Stimulated activated CD4-positive, alpha-beta T cell treated with anti-CD3 and anti-CD28 coated beads, Interleukin-2, amount 100 ng/mL, for 24 hours (primary cell): ENCODE data around the gene NTN1.
"Not testable (repeated sequence)": the region's sequence is repeated elsewhere in the genome, so short reads cannot be mapped to it uniquely, and the experiment has no call there.

Experiments used
- DNase-seq, 2 donors: peaks; one replicate each; pipeline ENCODE4 v3.0.0-alpha.2; 2020

Gene NTN1

DNA sequence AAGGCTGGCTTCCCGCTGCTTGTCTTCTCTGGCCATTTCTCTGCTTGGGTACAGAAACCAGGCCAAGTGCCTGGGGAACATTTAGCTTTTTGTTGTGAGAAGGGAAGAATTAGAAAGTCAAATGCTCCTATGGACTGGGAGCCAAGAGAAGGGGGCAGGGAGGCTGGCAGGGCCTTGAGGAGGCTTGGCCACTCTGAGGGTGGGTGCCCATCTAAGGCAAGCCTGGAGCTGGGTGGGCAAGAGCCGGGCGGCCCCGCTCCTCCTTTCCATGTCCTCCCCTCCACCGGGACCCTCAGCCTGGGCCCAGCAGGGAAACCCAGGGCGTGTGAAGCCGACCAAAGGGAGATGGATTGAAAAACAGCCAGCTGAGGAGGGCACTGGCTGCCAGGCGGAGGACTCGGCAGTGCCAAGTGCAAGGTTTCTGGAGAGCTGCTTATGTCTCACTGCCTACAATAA lies 69.4 kb downstream of the NTN1 start:
- DNase-seq = no peak

- DNase-seq = no peak
These were observed 72.9 kb downstream of the NTN1 start for GRCh38 chr17:9094193-9094592.

GRCh38 chr17:9095390-9095789 lies 74.1 kb downstream of the NTN1 start:
- DNase-seq = no peak

DNA sequence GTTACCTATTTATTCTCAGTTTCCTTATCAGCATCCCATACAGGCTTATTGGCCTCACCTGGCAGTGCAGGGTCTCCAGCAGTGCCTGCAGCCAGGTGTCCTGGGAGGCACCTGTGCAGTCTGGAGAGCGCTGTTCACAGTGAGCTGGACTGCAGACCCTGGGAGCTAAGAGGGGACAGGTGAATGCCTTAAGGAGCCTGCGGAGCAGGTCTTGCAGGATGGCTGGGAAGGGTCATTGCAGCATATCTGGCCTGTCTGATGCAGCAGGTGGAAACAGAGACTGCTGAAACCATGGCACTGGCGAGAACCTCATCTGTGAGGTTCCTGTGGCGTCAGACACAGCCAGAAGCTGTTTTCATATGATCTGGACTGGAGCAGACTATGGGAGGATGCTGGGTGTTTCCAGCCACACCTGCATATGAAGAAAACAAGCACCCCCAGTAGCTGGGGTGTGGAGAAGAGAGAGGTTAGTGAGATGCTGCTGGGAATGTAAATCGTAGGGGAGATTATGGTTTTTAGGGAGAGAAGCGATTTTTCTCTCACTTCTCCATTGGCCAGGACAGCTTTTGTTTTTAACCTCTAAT lies 77.0 kb downstream of the NTN1 start:
- no peak for DNase-seq

GRCh38 chr17:9101356-9101755 lies 80.0 kb downstream of the NTN1 start:
- no peak for DNase-seq

GRCh38 chr17:9103193-9103592 lies 81.9 kb downstream of the NTN1 start:
- not testable (repeated sequence) for DNase-seq

DNA sequence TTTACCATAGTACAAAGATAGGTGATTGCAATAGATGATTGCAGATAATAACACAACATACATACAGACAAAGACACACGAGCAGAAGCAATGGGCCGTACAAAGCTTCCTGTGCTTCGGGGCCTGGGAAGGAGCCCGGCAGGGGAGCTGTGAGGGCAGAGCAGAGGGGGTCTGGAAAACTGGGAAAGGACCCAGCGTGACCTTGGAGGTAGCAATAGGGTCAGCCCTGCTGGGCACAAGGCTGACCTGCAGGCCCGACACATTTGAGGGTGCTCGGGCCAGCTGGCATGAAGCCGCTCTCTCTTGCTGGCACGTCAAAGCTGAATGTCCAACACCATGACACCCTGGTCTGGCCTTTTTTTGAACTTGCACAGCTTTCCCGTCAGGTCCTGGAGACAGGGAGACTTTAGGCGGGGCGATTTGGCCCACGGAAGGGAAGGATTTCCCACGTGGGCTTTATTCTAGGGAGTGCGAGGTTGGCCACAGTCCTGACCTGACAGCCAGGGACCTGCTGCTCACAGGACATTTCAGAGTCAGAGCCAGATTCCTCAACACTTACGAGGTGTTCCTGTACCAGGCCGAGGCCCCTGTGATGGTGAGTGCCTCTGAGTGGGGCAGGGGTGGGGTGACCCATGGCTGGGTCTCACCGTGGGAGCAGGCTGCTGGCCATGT lies 83.2 kb downstream of the NTN1 start:
- no peak for DNase-seq

DNA sequence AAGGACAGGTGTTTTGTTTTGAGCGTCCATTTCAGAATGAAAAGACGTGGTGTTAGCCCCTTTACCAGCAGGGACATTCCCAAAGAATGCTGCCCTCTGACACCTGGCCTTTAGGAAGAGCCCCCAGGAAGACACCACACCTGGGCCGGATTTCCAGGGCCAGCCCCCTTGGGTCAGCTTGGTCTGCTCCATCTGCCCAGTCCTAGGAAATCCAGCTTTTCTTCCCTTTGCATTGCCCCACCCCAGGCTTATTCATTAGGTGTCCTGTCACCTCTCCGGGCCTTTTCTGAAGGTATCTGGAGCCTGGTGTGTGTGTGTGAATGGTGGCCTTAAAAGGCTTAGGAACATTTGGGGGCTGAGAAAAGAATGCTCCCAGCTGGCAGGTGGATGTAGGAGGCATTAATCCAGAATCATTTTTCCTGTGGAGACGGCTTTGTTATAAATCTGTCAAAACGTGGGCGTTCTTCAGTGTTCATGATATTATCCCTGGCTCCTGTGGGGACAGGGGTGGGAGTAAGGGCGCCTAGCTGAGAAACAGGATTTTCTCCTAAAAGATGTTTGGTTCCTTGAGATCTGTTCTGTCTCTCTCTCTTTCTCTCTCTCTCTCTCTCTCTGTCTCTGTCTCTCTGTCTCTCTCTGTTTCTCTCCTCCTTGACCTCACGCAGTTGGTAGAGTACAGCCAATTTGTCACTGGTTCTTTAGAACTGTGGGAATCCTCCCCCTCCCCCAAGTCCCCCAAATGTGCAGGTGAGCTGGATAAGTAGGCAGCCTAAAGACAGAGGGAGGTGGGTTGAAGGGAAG lies 84.0 kb downstream of the NTN1 start:
- DNase-seq = no peak

DNA sequence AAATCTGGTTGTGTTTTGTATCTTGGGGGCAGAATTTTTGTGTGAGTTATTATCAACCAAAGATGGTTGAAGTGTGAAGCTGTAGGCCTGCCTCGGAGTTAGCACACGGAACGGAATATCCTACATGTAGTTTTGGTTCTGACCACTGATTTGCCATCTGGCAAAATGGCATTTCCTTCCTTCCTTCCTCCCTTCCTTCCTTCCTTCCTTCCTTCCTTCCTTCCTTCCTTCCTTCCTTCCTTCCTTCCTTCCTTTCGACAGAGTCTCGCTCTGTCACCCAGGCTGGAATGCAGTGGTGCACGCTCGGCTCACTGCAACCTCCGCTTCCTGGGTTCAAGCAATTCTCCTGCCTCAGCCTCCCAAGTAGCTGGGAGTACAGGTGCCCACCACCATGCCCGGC lies 85.0 kb downstream of the NTN1 start:
- DNase-seq = not testable (repeated sequence)

GRCh38 chr17:9107527-9107926 lies 86.2 kb downstream of the NTN1 start:
- DNase-seq = no peak

DNA sequence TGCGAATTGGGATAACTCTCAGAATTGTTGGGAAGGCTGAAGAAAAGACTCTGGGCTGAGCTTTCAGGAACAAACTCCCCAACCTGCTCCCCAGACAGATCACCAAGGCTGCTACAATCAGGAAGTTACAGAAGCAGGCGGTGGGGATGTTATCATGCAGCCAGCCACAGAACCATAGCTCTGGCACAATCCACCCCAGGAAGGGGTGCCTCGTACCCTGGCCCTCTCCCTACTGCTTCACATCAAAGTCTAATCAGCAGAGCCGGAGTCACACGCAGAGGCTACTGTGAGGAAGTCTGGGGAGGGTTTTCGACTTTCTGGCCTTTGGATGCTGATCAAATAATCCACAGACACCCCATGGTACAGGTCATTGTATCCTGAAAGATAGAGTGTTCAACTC lies 86.8 kb downstream of the NTN1 start:
- no peak for DNase-seq

- no peak for DNase-seq
These were observed 88.6 kb downstream of the NTN1 start for GRCh38 chr17:9109933-9110332.

GRCh38 chr17:9110501-9110900 lies 89.2 kb downstream of the NTN1 start:
- no peak for DNase-seq

GRCh38 chr17:9115214-9116191 lies 94.2 kb downstream of the NTN1 start:
- peak; percentile 44 to 64 for DNase-seq

GRCh38 chr17:9116311-9116835 lies 95.1 kb downstream of the NTN1 start:
- no peak for DNase-seq

DNA sequence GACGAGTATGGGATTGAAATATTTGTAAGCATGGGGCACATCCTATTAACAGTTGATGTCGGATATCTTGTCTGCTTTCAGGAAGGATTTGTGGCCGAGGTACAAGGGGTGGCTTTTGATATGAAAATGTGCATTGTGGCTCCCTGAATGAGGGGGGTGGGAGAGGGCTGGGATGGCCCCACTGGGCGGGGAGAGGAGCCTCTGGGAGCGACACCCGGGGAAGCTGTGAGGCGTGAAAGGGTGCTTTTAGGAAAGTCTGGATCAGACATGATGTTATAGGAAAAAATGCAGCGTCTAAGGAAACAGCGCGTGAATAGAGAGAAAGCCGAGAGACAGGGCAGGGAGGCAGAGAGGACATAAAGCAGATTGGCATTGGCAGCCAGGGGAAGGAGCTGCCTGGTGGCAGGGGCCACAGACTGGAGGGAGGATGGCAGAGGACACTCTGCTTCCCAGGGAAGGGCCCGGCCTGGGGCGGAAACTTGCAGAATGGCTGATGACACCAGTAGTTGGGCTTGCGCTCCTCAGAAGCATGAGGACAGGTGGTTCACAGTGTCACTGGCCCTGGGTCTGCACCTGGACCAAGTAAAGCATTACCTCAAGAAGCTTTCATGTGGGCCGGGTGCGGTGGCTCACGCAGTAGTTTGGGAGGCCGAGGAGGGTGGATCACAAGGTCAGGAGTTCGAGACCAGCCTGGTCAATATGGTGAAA lies 95.7 kb downstream of the NTN1 start:
- DNase-seq = no peak

- peak in 1 of 2 donors; percentile 8 for DNase-seq
These were observed 99.2 kb downstream of the NTN1 start for GRCh38 chr17:9120471-9120870.

DNA sequence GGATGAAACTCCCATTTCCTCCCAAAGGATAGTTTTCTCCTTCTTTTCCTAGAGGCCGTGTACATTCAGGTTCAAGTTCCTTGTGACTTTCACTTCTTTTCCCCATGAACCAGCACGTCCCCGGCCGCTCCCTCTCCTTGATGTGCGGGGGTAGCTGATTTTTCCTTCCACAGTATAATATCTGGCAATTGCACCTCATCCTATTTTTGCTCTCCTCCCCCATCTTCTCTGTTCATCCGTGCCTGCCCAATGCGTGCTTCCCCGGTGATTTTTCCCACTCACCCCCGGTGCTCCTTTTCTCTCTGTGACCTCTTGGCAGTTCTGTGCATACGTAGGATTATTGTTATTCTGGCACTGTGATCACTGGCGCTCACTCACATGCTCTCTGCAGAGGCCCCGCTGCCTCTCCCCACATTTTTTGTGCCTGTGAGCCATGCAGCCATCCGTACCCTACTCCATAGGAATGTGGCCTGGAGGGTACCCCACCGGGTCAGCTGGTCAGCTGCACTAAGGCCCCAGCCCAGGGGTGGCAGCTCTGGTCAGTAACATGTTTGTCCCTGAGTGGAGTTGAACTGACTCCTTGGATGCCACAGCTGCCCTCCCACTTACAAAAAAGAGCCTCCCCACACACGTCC lies 100.0 kb downstream of the NTN1 start:
- DNase-seq = no peak

DNA sequence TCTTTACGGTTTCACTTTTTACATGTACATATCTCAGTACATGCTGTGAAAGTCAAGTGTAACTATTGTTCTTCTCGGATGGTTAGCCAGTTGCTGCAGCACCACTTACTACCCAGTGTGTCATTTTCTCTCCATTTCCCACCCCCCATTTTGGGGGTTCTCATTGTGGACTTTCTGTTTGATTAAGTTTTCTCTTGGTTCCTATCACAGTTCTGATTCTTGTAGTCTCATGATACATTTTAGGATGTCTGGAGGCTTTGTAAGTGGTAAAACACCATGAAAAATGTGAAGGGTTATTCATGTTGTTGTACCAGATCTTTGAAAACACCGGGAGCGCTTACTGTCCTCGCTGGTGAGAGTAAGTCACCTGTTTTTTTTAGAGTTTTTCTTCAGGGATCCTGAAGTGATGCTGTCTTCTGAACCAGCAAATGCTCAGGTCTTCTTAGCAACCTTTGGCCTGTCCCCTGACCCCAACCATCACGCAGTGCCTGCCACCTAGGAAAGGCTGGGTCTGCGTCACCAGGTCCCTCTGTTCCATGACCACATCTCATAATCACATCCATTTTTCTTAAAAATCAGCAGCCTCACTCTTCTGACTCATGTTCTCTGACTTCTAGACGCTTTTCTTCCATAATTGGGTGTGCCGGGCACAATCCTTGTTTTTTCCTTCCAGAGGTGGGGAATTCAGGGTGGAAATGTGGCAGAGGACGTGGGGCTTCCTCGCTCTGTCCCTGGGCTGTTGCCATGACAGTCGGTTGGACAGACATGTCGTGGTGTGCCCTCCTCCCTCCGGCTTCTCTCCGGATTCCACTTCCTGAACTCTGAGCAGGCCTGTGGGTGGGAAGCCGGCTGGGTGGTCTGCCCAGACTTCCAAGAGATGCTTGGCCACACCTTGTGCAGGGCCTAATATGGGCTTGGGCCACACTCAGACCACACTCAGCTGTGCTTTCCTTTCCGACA lies 102.6 kb downstream of the NTN1 start:
- no peak for DNase-seq

- no peak for DNase-seq
These were observed 103.2 kb downstream of the NTN1 start for GRCh38 chr17:9124554-9124935.
